Stimulated activated CD4-positive, alpha-beta T cell treated with anti-CD3 and anti-CD28 coated beads, TNF-alpha, amount 100 ng/mL, for 1 hour (primary cell): ENCODE results near the gene LSM11.

ENCODE experiments used
- DNase-seq, 3 donors: peaks; one replicate each; pipeline ENCODE4 v3.0.0-alpha.2; 2020; ENCODE audit warnings: low read depth in 3 of 3, low spot score in 1 of 3

LSM11 gene

GRCh38 chr5:157767689-157768088, 24.2 kb downstream of the LSM11 start:
- no peak for DNase-seq

DNA sequence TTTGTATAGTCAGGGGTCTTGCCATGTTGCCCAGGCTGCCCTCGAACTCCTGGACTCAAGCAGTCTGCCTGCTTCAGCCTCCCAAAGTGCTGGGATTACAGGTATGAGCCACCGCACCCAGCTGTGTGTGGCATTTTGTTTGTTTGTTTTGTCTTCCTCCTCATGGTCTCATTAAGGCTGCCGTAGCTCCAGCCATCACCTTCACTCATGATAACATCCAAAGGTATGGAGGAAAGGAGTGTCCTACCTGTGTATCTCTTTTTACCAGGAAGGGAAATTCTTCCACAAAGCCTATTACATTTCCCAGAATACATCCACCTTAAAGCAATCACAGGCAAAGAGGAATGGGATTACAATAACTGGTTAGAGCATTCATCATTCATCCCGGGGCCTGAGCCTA, 27.2 kb downstream of the LSM11 start:
- DNase-seq = no peak

DNA sequence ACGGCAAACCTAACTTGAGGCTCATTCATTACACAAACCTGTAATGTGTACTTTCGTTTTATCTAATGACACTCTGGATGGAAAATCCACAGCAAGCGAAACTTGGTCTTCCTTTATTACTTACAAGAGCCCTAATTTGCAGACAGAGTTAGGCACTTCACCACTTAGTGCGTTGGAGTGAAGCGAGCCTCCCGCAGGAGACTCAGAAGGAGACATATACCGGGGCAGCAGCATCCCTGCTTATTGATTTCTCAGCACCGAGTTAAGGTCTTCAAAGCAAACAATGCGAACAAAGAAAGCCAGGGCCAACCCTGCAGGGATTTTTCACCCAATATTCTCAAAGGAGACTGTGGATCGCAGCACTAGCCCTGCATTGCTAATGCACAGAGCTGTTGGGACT, 28.6 kb downstream of the LSM11 start:
- DNase-seq = no peak

GRCh38 chr5:157778121-157778805, 34.8 kb downstream of the LSM11 start:
- DNase-seq = no peak

DNA sequence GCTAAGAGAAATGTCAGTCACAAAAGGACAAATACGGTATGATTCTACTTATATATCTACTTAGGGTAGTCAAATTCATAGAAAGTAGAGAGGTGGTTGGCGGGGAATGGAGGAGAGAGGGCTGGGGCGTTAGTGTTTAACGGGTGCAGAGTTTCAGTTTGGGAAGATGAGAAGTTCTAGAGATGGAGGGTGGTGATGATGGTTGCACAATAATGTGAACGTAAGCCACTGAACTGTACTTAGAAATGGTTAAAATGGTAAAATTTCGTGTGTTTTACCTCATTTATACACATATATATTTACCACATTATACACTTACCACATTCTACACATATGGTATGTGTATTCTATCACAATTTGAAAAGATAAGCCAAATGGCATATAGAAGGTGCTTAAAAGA, 35.7 kb downstream of the LSM11 start:
- no peak for DNase-seq

- no peak for DNase-seq
Observed at GRCh38 chr5:157785801-157786200, 42.3 kb downstream of the LSM11 start.

DNA sequence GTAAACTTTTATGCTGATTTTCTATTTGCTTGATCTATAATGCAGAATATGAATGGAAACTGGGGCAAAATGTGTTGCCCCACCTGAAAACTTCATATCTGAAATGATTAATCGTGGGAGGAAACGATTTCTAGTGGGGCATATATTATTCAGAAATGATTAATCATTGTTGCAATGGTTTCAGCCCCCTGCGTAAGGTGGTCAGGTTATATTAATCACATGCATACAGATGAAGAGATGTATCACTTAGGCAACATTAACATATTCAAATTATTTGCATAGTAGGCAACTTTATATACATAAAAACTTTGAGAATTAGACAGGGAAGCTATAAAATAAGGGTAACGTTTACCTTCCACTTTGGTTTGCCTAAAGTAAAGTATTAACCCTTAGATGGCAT, 49.8 kb downstream of the LSM11 start:
- no peak for DNase-seq

- DNase-seq = no peak
Observed at GRCh38 chr5:157799578-157799977, 56.1 kb downstream of the LSM11 start.

DNA sequence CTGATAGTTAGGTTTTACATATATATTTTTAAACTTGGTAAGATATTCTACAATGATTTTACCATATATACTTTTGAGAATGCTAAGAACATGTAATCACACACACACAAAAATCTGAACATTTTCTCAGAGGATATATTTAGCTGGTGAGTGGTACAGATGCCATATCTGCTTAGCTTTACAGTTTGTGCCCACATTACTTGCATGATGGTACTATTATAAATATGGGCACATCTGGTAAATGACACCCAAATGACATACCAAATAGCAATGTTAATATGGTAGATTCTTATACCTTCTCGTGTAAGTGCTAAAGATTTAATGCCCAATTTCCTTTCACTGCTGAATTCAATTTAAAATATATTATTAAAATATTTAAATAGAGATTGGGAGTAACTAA, 56.6 kb downstream of the LSM11 start:
- no peak for DNase-seq

DNA sequence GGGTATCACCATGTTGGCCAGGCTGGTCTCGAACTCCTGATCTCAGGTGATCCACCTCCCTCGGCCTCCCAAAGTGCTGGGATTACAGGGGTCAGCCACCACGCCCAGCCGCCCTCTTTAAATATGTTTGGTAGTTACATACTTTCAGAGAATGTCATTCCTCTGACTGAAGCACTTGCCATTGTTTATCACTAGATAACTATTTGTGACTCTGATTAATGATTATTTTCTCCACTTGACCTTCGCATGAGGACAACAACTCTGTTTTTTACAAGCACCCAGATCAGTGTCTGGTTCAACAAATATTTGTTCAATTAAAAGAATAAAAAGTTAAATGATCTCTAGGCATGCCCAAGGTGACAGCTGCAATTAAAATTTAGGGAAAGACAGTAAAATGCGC, 59.2 kb downstream of the LSM11 start:
- no peak for DNase-seq

DNA sequence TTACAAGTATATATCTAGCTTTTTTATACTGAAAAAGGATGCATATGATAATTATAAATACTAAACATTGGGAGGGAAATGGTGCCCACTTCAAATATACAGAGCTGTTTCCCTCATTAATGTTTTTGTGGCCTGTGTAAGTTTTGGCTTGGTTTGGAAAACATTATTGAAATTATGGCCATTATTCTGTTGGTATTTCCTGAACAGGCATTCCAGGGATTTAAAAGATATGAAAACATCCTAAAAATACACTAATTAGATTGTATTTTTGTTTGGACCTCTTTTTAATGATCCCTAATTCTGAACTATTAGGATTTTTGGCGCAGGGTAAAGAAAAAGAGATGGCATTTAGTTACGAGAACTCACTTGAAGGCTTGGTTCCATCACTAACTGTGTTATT, 64.5 kb downstream of the LSM11 start:
- no peak for DNase-seq
